CD4-positive, alpha-beta T cell treated with Interleukin-17A for 1 hour (primary cell): Measurements from ENCODE around the gene ENTPD8.
"Not testable (repeated sequence)": the region's sequence is repeated elsewhere in the genome, so short reads cannot be mapped to it uniquely, and the experiment has no call there.

ENCODE experiments used
- DNase-seq: peaks from one replicate; pipeline ENCODE4 v3.0.0-alpha.2; 2020

Gene ENTPD8

GRCh38 chr9:137428841-137429545 lies 12.2 kb downstream of the ENTPD8 start:
- no peak for DNase-seq

- DNase-seq: no peak
Observed at GRCh38 chr9:137428311-137428630, 12.9 kb downstream of the ENTPD8 start.

GRCh38 chr9:137427454-137428310 lies 13.5 kb downstream of the ENTPD8 start:
- DNase-seq: no peak

- DNase-seq: no peak
Observed at GRCh38 chr9:137426018-137426681, 15.0 kb downstream of the ENTPD8 start.

DNA sequence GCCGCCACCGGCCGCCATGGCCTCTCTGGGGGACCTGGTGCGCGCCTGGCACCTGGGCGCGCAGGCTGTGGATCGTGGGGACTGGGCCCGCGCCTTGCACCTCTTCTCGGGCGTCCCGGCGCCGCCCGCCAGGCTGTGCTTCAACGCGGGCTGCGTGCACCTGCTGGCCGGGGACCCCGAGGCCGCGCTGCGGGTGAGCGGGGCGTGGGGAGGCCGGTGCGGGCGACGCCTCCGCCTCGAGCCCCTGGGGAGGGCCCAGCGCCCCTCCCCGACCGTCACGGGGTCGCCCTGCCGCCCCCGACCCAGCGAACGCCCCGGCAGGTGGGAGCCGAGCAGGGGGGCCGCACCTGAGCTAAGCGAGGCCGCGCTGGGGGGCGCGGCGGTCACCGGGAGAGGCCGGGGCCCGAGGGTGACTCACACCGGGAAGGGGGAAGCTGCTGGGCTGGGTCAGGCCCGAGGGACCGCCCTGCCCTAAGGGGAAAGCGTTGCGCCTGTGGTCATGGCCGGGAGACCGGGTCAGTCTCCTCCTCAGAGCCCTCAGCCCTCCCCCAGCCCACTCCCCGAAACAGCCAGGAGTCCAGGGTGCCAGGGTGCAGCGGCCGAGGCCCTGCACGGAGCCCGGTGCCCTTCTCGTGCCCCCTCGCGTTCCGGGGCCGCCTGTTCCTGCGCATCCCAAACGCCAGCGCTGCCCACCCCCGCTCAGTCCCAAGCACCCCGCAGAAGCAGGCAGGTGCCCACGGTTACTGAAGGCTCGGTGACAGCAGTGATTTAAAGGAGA lies 17.5 kb downstream of the ENTPD8 start:
- DNase-seq: no peak

DNA sequence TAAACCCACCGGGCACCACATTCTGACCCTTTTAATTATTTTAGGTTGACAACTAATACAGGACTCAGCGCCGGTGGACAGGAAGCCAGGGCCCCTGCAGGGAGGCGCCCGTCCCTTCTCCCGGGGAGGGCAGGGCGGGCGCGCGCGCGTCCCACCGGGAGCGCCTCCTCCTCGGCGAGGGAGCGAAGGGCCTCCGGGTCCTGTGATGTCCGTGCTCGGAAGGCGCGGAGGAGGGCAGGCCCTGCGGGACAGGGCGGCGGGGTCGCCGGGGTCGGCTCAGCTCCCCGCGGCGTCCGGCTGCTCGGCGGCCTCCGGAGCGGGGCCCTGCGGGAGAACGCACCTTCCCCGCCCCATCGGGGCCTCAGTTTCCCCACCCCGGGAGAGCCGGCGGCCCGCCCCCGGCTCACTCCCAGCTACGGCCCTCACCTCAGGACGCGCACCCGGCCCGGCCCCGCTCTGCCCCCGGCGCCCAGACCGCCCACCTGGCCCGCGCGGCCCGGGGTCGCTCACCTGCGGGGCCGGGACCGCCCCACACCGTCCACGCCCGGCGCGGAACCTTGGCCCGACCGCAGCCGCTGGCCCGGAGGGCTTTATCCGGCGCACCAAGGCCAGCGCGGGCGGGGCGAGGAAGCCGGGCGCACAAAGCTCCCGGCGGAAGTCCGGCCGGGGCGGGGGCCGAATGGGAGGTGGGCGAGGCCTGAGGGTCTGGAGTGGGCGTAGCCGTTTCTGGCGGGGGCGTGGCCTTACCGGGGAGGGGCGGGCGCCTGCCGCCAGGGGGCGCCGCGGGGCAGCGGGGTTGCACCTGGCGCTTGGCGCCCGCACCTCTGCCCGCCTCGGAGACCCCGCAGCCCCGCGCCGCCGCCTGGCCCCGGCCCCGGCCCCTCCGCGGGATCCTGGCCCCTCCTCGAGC lies 18.3 kb downstream of the ENTPD8 start, which contains the start of the genes EXD3 and NOXA1:
EXD3 (minus strand) TSS at position 559 of the 910 bp plus-strand sequence. CDS start 27,805 bp downstream, outside the sequence.
NOXA1 (plus strand) TSS at position 790 of the 910 bp plus-strand sequence. CDS start 137 bp downstream, outside the sequence.
- peak; percentile 94 for DNase-seq

DNA sequence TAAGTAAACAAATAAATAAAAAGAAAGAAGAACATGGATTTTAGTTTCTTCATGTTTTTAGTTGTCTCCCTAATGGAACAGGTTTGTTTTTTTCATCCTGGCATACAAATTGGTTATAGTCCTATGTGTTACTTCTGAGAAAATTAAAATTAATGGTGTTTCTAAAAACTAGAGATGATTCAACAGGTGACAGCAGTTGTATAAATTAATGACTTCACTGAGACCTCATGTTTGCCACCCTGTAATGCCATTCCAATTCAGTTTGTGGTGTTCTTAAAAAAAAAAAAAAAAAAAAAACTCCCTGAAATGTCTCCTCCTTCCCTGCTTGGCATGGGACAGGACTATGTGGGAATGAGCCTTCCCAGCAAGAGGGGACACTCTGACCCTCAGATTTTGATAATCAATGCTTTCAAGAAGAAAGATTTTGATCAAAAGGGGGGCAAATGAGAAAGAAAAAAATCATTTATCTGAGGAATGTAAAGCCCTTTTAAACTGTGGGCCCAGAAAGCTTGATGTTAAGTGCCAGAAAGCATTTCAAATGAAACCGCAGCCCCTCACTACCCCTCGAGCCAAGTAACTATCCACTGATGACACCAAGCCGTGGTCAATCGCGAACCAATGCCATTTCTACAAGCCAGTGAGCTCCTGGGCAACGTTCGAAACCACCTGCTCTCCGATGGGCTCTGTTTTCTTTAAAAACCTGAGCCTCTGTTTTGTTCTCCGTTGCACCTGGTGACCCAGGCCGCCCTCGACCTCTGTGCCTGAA lies 19.1 kb downstream of the ENTPD8 start:
- DNase-seq: no peak

DNA sequence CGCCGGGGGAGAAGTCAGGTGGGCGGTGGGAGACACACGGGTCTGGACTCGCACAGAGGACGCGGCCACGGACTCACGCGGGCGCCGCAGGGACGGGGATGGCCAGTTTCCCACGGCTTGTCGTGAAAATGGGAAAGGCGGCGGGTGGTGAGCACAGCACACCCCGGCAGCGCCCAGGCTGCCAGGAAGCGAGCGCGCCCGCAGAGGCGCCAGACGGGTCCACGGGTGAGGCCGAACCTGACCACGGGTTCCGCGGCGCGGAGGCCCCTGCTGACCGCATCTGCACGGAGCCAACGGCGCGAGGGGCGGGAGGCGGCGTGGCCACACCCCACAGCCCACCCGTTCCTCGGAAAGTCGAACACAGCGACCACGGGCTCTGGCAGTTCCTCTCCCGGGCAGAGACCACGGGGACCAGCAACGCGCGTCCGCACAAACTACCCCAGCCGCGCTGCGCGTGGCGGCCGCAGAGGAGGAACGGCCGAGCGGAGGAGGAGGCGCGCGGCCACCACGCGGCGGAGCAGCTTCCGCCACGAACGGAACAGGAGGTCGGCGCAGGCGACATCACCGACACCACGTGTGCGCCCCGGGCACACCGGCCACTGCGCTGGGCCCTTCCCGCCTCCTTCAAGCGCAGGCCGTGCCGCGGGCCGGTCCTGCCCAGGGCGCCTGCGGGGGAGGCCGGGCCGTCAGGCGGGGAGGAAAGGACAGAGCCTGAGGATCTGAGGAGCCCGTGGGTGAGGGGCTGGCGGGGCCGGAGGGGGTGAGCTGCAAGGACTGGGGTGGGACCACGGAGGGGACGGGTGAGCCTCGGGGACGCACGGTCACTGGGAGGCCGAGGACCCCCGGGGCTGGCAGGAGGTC lies 23.8 kb downstream of the ENTPD8 start:
- peak; percentile 6 for DNase-seq

DNA sequence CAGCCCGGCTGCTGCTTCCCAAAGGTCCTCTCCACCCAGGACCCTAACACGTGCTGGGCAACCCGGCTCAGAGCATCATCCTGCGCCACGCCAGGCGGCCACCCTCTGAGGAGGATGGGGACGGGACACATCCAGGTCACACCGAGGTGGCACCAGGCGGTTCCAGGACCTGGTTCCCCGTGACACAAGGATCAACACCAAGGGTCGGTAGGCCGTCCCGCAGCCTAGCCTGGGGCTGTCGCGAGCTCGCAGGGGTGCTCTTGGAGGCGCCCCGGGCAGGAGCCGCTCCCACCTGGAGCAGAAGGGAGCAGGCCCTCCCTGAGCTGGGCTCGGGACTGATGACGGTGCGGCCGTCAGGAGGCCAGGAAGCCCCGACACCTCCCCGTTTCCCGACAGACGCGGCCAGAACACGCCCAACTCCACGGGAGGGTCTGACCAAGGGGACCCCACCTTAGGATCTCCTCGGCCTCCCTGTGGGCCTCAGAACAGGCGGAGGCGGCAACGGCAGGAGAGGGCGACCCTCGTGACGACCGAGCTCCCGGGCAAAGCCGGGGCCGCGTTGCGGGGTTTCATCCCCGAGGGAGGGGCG lies 24.5 kb downstream of the ENTPD8 start:
- DNase-seq: no peak

DNA sequence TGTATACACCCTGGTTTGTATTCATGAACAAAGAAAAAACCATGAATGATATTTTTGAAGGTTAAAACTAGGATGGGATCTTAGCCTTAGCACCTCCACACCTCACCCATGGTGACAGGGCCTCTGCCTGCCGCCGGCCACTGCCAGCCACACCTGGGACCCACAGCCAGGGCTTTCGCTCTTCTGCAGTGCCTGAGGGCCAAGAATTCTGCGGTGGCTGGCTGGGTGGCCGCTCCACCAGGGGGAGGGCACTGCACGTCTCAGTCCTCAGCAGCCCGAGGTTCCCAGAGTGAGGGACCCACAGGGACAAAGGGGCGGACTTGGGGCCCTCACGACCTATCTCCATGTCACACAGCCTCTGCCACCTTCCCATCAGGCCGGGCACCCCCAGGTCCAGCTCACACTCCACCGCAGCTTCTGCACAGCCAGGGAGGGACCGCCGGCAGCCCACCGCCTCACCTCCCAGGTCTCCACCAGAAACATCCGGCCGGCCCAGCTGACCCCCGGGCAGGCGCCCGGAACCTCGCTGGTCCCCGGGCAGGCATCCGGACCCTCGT lies 25.1 kb downstream of the ENTPD8 start:
- DNase-seq: no peak

DNA sequence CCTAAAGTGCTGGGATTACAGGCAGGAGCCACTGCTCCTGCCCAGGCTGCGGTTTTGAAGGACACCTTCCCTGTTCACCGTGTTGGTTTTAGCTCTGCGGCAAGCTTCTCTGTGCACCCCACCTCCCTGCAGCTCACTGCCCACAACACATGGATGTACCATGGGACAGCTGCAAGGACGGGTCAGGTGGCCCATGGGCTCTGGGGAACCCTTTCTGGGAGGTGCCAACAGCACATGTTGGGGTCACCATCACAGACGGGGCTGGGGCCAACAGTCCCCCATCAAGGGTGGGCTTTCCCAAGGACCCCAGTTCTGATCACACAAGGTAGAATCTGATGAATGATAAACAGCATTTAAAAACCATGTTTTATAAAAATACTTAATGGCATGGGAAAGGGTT lies 25.7 kb downstream of the ENTPD8 start:
- DNase-seq: no peak

GRCh38 chr9:137412431-137412830 lies 28.7 kb downstream of the ENTPD8 start:
- DNase-seq: no peak

DNA sequence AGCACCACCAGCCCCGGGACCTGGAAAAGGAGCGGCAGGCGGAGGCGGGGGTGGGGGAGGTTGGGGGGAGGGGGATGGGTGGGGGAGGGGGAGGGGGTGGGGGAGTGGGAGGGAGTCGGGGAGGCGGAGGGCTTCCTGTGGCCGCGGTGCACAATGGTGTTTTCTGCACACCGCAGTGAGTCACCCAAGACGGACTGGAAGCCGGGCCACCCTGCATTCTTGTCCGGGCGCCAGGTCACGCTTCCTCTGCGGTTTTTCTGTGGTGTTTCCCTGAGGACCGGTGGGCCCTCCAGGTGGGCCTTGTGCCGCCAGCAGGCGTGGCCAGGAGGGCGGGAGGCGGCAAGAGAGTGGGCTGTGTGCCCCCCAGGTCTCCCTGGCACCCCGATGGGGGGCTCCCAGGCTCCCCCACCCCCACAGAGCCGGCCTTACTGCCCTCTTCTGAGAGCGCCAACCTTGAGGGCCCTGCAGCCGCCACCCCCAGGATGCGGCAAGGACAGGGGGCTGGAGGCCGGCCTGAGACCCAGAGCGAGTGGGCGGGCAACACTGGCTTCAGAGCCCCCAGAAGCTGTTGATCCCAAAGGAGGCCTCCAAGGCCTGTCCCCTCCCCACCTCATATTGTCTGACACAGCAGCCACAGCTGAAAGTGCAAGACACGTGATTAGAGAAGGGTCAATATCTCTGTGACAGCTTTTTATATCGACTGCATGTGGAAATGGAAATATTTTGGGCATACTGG lies 29.3 kb downstream of the ENTPD8 start:
- DNase-seq: peak; percentile 48

DNA sequence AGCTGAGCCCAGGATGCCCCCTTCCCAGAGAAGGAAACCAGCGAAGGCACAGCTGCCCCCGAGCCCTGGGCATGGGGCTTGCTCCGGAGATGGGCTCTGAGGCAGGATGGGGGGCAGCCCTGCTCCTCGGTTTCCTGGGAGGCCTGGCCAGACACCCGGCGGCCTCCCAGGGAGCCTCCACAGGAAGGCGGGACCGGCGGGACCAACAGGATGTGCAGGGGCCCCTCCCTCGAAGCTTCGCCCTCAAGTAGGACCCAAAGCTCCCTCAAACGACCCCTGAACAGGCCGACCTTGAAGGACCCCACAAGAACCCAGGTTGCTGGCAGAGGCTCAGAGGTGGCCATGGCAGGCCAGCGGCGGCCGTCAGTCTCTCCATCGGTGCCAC lies 29.9 kb downstream of the ENTPD8 start:
- no peak for DNase-seq

GRCh38 chr9:137410891-137411249 lies 30.3 kb downstream of the ENTPD8 start:
- DNase-seq: no peak

DNA sequence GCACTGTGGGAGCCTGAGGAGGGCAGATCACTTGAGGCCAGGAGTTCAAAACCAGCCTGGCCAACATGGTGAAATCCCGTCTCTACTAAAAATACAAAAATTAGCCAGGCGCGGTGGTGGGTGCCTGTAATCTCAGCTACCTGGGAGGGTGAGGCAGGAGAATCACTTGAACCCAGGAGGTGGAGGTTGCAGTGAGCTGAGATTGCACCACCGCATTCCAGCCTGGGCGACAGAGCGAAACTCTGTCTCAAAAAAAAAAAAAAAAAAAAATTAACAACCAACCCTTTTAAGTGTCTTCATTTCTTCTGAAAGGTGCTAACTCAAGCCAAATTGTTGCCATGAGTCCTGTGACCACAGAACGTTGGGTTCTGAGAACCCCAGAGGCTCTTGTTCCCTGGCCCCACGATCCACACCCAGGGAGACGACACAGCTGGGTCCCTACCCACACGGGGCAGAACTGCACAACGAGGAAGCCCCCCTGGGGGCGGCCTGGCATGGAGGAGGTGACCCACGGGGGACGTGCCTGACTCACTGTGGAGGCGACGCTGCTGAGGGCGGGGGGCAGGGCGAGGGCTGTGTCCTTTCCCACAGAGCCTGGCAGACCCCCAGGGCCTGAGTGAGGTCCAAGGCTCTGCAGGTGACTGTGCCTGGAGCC lies 30.8 kb downstream of the ENTPD8 start:
- not testable (repeated sequence) for DNase-seq

GRCh38 chr9:137409515-137409914 lies 31.6 kb downstream of the ENTPD8 start:
- no peak for DNase-seq
